Stimulated activated CD4-positive, alpha-beta T cell treated with anti-CD3 and anti-CD28 coated beads, TNF-alpha, amount 100 ng/mL, for 4 hours (primary cell): ENCODE data around the gene LRP11.
"Not testable (repeated sequence)": the region's sequence is repeated elsewhere in the genome, so short reads cannot be mapped to it uniquely, and the experiment has no call there.

Experiments used
- DNase-seq, 3 experiments: peaks; one replicate each; pipeline ENCODE4 v3.0.0-alpha.2; 2020; ENCODE audit warnings: low read depth in 3 of 3

LRP11 gene

DNA sequence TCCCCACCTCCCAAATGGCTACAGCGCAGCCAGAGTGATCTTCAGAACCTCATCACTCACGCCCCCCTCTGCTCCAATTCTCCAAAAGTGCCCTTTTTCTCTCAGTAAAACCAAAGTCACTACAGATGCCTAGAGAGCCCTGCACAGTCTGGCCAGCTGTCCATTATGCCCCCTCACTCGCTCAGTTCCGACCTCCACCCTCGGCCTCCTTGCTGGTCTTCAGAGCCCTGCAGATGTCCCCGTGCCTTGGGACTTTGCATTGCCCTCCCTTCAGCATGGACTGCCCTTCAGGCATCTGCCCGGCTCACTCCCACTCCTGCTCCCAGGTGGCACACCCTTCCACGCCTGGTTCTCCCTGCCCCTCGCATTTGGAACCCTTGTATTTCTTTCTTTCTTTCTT, 34.8 kb upstream of the LRP11 start:
- DNase-seq, result no peak

GRCh38 chr6:149897855-149898744, 33.9 kb upstream of the LRP11 start, which contains the start of gene RAET1E:
Gene RAET1E, minus strand, starts transcription at chr6:149898113. Its CDS starts 7,212 bp downstream, at chr6:149890901.
- DNase-seq, result no peak

GRCh38 chr6:149897015-149897697, 33.0 kb upstream of the LRP11 start:
- no peak for DNase-seq

DNA sequence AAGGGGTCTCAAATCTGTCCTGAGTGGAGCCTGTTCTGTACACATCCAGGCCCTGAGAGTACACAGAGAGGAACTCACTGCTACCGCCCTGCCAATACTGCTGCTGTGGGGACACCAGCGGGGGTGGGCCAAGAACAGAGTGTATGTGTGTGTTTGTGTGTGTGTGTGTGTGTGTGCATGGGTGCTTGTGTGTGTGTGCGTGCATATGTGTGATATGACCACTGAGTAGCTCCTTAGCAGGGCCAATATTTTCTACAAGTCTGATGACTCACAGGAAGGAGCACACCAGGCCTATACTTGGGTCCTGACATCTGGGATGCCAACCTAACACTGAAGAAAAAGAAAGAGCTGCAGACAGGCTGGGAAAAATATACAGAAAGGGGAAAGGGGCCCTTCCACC, 32.3 kb upstream of the LRP11 start:
- no peak for DNase-seq

- DNase-seq, result peak in 1 of 3 experiments; percentile 23
These were observed 31.7 kb upstream of the LRP11 start for GRCh38 chr6:149895833-149896271.

- DNase-seq, result no peak
These were observed 31.0 kb upstream of the LRP11 start for GRCh38 chr6:149895048-149895590.

GRCh38 chr6:149891864-149892263, 27.7 kb upstream of the LRP11 start:
- DNase-seq, result not testable (repeated sequence)

DNA sequence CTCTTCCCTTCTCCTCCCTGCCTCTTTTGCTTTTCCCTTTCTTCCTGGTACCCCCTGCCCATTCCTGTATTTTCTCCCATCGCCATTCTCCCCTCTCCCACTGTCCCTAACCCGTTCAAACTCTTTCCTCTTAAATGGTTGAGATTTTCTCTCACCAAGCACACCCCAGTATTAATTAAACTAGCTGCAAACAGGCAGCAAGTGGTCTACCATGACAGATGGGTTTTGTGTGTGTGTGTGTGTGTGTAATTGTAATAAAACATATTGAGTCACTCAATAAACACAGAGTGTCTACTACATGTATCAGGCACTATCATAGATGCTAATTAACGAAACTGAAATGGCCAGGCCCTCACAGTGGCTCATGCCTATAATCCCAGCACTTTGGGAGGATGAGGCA, 27.1 kb upstream of the LRP11 start:
- DNase-seq, result no peak

DNA sequence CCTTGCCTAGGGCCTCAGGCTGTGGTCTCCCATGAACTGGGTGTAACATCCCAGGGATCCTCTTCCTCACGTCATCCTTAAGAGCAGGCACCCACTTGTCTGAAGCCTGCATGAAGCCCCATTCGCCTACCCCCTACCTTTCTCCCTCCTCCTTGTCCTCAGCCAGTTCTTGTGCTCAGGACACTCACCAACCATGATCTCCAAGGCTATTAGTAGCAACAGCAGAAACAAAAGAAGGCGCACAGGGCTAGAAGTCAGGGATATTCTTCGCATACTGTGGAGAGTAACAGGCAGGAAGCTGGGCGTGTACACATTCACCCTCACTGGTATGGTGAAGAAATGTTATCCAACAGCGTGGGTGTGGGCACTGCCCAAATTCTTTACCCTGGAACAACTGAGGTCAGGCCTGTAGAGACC, 26.5 kb upstream of the LRP11 start:
- no peak for DNase-seq

DNA sequence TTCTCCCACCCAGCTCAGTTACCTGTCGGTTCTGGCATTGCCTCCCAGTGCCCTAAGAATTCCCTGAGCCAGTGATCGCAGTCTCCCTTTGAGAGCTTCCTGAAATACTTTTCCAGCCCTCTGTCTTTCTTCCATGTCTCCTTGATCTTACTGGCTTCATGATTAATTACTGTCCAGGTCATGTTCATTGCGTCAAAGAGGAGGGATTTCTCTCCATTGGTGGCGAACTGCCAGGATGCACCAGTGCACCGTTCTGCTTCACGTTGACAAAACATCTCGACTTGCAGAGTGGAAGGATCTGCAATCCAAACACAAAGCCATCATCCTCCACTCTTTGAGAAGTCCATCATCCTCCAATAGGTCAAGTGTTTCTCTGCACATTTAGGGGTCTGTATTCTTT, 25.2 kb upstream of the LRP11 start:
- DNase-seq, result no peak

DNA sequence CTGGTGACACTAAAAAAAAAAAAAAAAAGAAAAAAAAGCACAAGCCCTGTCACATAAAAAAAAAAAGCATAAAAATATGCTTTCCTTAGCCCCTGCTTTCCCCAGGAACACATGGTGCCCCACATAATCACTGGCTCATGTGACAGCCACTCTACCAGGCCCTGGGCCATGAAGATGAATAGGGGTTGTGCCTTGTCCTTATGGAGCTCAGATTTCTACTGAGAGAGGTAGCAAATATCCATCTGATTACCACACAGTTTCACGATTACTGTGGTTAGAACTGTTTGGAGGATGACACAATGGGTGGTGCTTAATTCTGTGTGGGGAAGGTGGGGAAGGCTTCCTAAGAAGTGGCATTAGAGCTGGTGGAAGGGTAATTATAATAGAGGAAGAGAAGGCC, 24.5 kb upstream of the LRP11 start:
- no peak for DNase-seq

GRCh38 chr6:149888093-149888492, 23.9 kb upstream of the LRP11 start:
- no peak for DNase-seq

DNA sequence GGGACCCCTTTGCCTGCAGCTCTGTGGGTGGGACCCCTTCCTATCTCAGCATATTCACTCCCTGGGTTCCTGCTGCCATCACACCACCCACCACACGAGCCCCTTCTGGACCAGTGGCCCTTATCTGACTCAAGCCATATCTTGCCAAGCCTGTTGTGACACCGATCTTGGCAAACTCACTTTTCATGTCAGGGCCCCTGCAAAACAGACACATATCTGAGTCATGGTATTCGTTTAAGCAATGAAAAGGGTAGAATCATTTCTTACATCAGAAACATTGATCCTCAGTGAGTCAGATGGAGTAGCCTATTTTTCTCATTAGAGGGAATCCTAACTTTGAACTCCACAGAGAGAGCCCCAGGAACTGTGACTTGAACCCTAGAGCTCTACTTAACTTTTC, 23.2 kb upstream of the LRP11 start:
- DNase-seq, result no peak

- no peak for DNase-seq
These were observed 21.7 kb upstream of the LRP11 start for GRCh38 chr6:149885888-149886287.

- DNase-seq, result no peak
These were observed 20.5 kb upstream of the LRP11 start for GRCh38 chr6:149884617-149885016.

DNA sequence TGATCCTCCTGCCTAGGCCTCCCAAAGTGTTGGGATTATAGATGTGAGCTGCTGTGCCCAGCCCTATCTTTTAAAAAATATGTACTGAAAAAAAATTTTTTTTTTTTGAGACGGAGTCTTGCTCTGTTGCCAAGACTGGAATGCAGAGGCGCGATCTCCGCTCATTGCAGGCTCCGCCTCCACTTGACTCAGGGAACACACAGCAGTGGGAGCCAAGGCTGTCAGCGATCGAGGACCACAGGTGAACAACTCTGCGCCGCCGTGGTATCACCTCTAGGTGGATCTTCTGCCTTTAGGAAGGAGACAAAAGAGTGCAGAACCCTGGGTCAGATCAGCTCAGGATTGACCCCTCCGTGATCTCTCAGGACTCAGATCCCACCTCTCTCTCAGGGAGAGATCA, 20.1 kb upstream of the LRP11 start:
- DNase-seq, result no peak

GRCh38 chr6:149881860-149882259, 17.7 kb upstream of the LRP11 start:
- DNase-seq, result no peak

- DNase-seq, result no peak
These were observed 17.1 kb upstream of the LRP11 start for GRCh38 chr6:149881066-149881766.

- no peak for DNase-seq
These were observed 13.5 kb upstream of the LRP11 start for GRCh38 chr6:149877659-149878058.

DNA sequence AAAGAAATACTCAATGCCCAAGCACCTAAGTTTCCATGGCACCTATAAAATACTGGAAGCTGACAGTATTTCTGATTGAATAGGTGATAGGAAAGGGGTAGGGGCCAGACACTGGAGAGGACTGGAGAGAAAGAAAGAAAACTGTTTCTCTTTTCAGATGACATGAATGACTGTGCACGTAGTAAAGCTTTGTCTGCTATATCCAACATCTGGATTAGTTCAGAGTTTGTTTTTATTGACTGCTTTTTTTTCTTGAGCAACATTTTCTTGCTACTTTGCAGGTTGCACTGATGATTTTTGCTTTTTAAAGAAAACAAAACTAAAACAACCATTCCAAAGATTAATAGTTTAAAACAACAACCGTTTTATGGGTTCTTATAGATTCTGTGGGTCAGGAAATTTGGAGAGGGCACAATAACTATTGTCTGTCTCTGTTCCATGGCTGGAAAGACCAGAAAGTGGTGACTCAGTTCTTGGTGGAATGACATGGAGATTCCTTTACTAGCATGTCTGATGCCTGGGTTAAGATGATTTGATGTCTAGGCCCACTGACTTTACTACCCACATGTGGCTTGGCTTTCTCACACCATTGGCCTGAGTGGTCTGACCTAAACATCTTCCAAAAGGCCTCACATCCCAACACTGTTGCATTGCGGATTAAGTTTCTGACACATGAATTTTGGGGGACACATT, 12.2 kb upstream of the LRP11 start:
- DNase-seq, result no peak

- DNase-seq, result no peak
These were observed 8.1 kb upstream of the LRP11 start for GRCh38 chr6:149872233-149872632.
